ENCODE data around the gene SLC16A1.

GRCh38 chr1:112960384-112960783, 4.4 kb upstream of the SLC16A1 start:
- no peak for TF ChIP-seq CTCF (conservative IDR thresholded peaks at IDR 0.05)
- no peak for TF ChIP-seq EZH2 (IDR thresholded peaks at IDR 0.05; ENCODE audit: low read depth)
